ENCODE data around the gene PPM1N. TPM values are rescaled to one million over a fixed set of nuclear protein-coding genes. Genes with fewer than 3 reads are reported as not detected.

PPM1N gene
- polyA plus RNA-seq, 2 of the 4 experiments (the other 2 are of a cell fraction): 9.2 to 10.5 TPM

DNA sequence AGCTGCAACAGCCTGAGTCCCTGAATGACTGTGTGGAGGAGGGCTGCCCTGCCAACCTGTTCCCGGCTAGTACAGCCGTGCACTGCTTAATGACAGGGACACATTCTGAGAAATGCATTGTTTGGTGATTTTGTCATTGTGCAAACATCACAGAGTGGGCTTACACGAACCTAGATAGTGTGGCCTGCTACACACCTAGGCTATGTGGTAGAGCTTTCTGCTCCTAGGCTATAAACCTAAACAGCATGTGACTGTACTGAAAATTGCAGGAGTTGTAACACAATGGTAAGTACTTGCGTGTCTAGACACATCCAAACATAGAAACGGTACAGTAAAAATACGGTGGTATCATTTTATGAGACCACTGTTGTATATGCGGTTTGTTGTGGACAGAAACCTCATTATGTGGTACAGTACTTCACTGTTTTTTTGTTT lies 44.0 kb downstream of the PPM1N start:
- Histone ChIP-seq H3K4me2 (peak overlapping the region; percentile 15; the same call in 1 of the 3 replicates), H3K4me3 (no peak overlapping the region), H3K27ac (peak overlapping the region in 1 of 2 experiments; percentile 56; a peak in 3 of 6 replicates), H3K9me3 (no peaks in the 10 kb centered on the region), H3K4me1 (peaks cover 8% of the 10 kb centered on the region)
- TF ChIP-seq, protein P1, sequence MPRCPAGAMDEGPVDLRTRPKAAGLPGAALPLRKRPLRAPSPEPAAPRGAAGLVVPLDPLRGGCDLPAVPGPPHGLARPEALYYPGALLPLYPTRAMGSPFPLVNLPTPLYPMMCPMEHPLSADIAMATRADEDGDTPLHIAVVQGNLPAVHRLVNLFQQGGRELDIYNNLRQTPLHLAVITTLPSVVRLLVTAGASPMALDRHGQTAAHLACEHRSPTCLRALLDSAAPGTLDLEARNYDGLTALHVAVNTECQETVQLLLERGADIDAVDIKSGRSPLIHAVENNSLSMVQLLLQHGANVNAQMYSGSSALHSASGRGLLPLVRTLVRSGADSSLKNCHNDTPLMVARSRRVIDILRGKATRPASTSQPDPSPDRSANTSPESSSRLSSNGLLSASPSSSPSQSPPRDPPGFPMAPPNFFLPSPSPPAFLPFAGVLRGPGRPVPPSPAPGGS (IDR thresholded peaks at IDR 0.05): no peak
- TF ChIP-seq CHD4 (IDR thresholded peaks at IDR 0.05; ENCODE audit: borderline replicate concordance) (no peak), HOXB13 (CRISPR knock-in tag; IDR thresholded peaks at IDR 0.05; ENCODE audit: low read depth) (no peak), PHF8 (IDR thresholded peaks at IDR 0.05; ENCODE audit: borderline replicate concordance, low read depth) (no peak), CBX2 (IDR thresholded peaks at IDR 0.05; ENCODE audit: borderline replicate concordance, low read depth) (no peak), ESRRA (IDR thresholded peaks at IDR 0.05; ENCODE audit: borderline replicate concordance, low read length) (no peak), POLR2AphosphoS2 (conservative IDR thresholded peaks at IDR 0.05; ENCODE audit: low read length) (no peak), CEBPB (IDR thresholded peaks at IDR 0.05) (no peak), CBX8 (IDR thresholded peaks at IDR 0.05) (no peak), TFCP2L1 (CRISPR knock-in tag; IDR thresholded peaks at IDR 0.05) (no peak), MAZ (IDR thresholded peaks at IDR 0.05; ENCODE audit: borderline replicate concordance, low read depth, low read length) (no peak), MYC (IDR thresholded peaks at IDR 0.05; ENCODE audit: borderline replicate concordance, low read length) (no peak)
- TF ChIP-seq, protein P2, sequence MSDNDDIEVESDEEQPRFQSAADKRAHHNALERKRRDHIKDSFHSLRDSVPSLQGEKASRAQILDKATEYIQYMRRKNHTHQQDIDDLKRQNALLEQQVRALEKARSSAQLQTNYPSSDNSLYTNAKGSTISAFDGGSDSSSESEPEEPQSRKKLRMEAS (IDR thresholded peaks at IDR 0.05): no peak
- TF ChIP-seq, protein P3, sequence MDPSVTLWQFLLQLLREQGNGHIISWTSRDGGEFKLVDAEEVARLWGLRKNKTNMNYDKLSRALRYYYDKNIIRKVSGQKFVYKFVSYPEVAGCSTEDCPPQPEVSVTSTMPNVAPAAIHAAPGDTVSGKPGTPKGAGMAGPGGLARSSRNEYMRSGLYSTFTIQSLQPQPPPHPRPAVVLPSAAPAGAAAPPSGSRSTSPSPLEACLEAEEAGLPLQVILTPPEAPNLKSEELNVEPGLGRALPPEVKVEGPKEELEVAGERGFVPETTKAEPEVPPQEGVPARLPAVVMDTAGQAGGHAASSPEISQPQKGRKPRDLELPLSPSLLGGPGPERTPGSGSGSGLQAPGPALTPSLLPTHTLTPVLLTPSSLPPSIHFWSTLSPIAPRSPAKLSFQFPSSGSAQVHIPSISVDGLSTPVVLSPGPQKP (IDR thresholded peaks at IDR 0.05; ENCODE audit: low read depth, low read length): no peak
- FAIRE-seq: peak; percentile 43
- 35% methylated on average over 7 of the region's 7 CpGs for WGBS (ENCODE audit: missing lambda C conversion rate)
- ChIA-PET CTCF (interaction anchor here (1.6 kb wide), 1 partner anchor 16 kb away, joined by 9 read pairs; no protein-coding TSS in a partner anchor), POLR2A (no interaction called here)
- ATAC-seq: peak; percentile 59 to 72
- no peak for DNase-seq (ENCODE audit: low read depth in 1 of 2, low spot score in 1 of 2)

DNA sequence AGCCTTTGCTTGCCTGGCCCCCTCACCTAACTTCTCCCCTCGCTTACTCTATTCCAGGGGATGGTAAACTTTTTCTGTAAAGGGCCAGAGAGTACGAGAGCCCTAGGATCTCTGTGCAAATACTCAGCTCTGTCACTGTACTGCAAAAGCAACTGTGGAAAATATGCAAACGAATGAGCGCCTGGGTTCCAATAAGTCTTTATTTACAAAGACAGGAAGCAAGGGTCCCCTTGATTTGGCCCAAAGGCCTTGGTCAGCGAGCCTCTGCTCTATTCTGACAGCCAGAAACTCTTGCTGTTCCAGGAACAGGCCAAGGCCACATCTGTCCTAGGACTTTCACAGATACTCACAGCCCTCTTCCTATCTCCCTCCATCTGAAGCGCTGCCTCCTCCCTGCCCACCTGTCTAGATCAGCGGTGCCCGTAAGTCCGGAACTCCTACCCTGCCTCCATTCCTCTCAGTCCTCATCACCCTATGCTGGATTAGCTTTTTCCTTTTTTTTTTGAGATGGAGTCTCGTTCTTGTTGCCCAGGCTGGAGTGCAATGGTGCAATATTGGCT lies 49.0 kb downstream of the PPM1N start:
- ChIA-PET POLR2A (interaction anchor here (0.5 to 1.3 kb wide), 2 partner anchors 11 to 223 kb away, joined by 3 to 4 read pairs; no protein-coding TSS in a partner anchor), CTCF (interaction anchor here (0.9 to 4.6 kb wide), 13 partner anchors 9 to 108 kb away, joined by 3 to 28 read pairs (median 4); no protein-coding TSS in a partner anchor)
- peak in 1 of 2 experiments; percentile 6; a peak in 1 of 6 replicates for ATAC-seq
- peak overlapping the region; percentile 68 to 84; a peak in 5 of 6 replicates for H3K27ac ChIP-seq
- H3K9me3 ChIP-seq: no peaks in the 10 kb centered on the region
- FAIRE-seq: no peak
- H3K4me3 ChIP-seq: no peak overlapping the region
- no peak overlapping the region for H3K4me2 ChIP-seq
- no peak for DNase-seq (ENCODE audit: low read depth in 1 of 2, low spot score in 1 of 2)
- WGBS (ENCODE audit: missing lambda C conversion rate): 94% methylated on average over 10 of the region's 10 CpGs
- H3K4me1 ChIP-seq: peaks cover 17% of the 10 kb centered on the region
- TF ChIP-seq GATA3 (IDR thresholded peaks at IDR 0.05; ENCODE audit: borderline replicate concordance) (no peak), ZSCAN20 (CRISPR knock-in tag; IDR thresholded peaks at IDR 0.05) (no peak)

DNA sequence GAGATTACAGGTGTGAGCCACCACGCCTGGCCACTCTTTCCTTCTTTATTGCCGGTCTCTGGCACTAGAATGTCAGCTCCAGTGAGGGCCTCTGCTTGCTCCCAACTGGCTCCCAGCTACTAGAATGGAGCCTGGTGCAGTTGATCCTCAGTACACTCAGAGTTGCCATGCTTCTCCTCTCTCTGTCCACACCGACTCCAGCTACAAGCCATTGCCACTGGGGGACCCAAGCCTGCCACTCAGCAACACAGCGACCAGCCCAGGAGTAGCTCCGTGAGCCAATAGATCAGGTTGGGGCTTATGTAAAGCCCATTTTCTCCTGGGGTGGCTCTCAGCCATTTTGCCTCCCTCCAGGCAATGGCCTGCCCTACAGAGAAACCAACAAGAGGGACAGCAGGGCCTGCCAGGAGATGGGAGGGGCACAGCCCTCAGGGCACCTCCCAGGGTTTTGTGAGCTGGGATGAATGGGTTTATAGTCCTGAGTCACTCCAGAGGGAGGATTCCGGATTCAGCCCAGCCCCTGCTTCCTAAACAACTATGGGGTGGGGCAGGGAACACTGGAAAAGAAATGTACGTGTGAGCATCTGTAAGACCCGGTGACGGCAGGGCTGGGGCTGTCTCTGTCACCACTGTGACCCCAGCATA lies 49.8 kb downstream of the PPM1N start:
- Histone ChIP-seq H3K4me1 (peaks cover 16% of the 10 kb centered on the region), H3K27ac (peak overlapping the region; percentile 68 to 84), H3K9me3 (no peaks in the 10 kb centered on the region), H3K4me3 (no peak overlapping the region), H3K4me2 (peak overlapping the region; percentile 50)
- POLR2A ChIA-PET: interaction anchor here (0.8 to 1.3 kb wide), 3 partner anchors 10 to 95 kb away, joined by 3 to 5 read pairs (median 4); no protein-coding TSS in a partner anchor
- TF ChIP-seq, protein P1 (IDR thresholded peaks at IDR 0.05): no peak
- no peak for TF ChIP-seq FOSL2 (IDR thresholded peaks at IDR 0.05)
- peak; percentile 61 for TF ChIP-seq FOSL2 (CRISPR knock-in tag; IDR thresholded peaks at IDR 0.05)
- TF ChIP-seq, protein P2 (IDR thresholded peaks at IDR 0.05): peak; percentile 52
- no peak for TF ChIP-seq ZNF302 (CRISPR knock-in tag; IDR thresholded peaks at IDR 0.05)
- DNase-seq (ENCODE audit: low read depth in 1 of 2, low spot score in 1 of 2): peak; percentile 91 to 93
- CTCF ChIA-PET: interaction anchor here (1.0 to 4.6 kb wide), 12 partner anchors 10 to 95 kb away, joined by 3 to 28 read pairs (median 4); no protein-coding TSS in a partner anchor
- FAIRE-seq: peak; percentile 80
- WGBS (ENCODE audit: missing lambda C conversion rate): 44% methylated on average over 9 of the region's 9 CpGs
- ATAC-seq: peak; percentile 92 to 93
